ENCODE results near the gene WDR76.

Gene WDR76

DNA sequence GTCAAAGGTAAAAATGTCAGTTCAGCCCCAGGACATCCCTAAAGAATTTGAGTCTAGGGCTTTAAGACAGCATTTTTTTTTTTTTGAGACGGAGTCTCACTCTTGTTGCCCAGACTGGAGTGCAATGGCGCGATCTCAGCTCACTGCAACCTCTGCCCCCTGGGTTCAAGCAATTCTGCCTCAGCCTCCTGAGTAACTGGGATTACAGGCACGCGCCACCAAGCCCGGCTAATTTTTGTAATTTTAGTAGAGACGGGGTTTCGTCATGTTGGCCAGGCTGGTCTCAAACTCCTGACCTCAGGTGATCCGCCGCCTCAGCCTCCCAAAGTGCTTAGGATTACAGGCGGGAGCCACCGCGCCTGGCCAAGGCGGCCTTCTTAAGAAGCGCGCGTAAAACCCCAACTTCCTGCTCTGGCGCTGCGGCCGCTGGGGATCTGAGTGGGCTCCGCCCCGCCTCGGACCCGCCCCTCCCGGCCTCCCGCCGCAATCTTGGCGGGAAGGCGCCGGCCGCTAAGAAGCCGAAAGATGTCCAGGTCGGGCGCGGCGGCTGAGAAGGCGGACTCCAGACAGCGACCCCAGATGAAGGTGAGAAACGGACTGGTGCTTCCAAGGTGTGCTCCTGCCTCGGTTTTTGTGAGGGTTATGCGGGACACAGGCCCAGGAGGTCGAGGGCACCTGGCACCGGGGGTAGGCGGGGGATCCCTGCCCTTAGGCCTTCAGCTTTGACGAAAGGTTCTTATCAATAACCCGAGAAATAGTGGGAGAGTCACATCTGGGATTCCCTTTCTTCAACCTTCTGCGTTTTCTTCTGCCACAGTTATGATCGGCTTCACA, at the start of gene WDR76:
TSS of gene WDR76 (plus strand) at position 495 of the 834 bp plus-strand sequence. CDS start at position 526, 31 bp downstream.
- WGBS (ENCODE audit: insufficient coverage, insufficient read length) = no CpG with 5 or more reads among the region's 48 CpGs
- H3K9me3 ChIP-seq (ENCODE audit: control insufficient read depth, insufficient read depth, low read length) = no peaks in the 10 kb centered on the region
- peak; percentile 47 for DNase-seq (ENCODE audit: low read depth, low spot score)
- H3K36me3 ChIP-seq (ENCODE audit: control insufficient read depth, insufficient read depth, low read length) = 0 out of 2 replicates have a peak, but pooled peaks cover 2% of the 10 kb centered on the region
- H3K27me3 ChIP-seq (ENCODE audit: control insufficient read depth, insufficient read depth, low read length) = no peaks in the 10 kb centered on the region
- H3K4me3 ChIP-seq (ENCODE audit: low read length) = peak within 1 kb of the TSS; percentile 47; the same call in 1 of the 2 replicates
- H3K4me1 ChIP-seq (ENCODE audit: control insufficient read depth, insufficient read depth, low read length) = no peaks in the 10 kb centered on the region
- no peak within 1 kb of the TSS for H3K27ac ChIP-seq (ENCODE audit: low read length)

DNA sequence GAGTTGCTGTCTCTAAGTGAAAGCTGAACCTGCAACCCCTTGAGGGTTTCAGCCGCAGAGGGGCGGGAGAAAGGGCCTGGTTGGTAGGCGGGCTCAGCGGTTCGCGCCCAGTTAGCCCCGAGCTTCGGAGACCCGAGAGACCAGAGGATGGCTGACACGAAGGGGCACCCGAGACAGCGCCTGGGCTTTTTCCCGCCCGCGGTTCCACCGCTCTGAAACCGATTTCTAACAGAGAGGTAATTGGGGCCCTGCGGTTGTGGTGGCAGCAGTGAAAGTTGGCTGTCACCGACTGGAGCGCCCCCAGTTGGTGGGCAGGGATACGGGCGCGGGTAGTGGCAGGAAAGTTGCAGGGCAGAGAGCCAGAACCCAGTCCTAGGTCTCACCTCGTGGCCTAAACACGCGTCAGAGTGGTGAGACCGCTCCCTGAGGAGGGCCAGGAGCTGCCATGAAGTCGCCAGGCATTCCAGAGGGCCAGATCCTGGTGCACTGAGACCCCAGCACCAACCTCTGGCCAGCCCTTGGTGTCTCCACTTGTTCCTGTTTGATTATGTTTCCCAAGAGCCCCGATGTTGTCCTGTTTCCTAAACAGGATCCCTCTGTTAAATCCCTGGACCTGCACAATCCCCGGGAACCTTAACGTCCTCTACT, 49.4 kb upstream of the WDR76 start:
- Histone ChIP-seq H3K36me3 (ENCODE audit: control insufficient read depth, insufficient read depth, low read length) (0 out of 2 replicates have a peak, but pooled peaks cover 5% of the 10 kb centered on the region), H3K27ac (ENCODE audit: low read length) (no peak overlapping the region), H3K4me3 (ENCODE audit: low read length) (peak overlapping the region; percentile 62), H3K4me1 (ENCODE audit: control insufficient read depth, insufficient read depth, low read length) (peaks cover 4% of the 10 kb centered on the region), H3K27me3 (ENCODE audit: control insufficient read depth, insufficient read depth, low read length) (no peaks in the 10 kb centered on the region), H3K9me3 (ENCODE audit: control insufficient read depth, insufficient read depth, low read length) (no peaks in the 10 kb centered on the region)
- DNase-seq (ENCODE audit: low read depth, low spot score) = no peak
- WGBS (ENCODE audit: insufficient coverage, insufficient read length) = 100% methylated on average over 2 of the region's 31 CpGs

GRCh38 chr15:43779016-43779415, 47.8 kb upstream of the WDR76 start:
- no peaks in the 10 kb centered on the region for H3K9me3 ChIP-seq (ENCODE audit: control insufficient read depth, insufficient read depth, low read length)
- 0 out of 2 replicates have a peak, but pooled peaks cover under 1% of the 10 kb centered on the region for H3K36me3 ChIP-seq (ENCODE audit: control insufficient read depth, insufficient read depth, low read length)
- DNase-seq (ENCODE audit: low read depth, low spot score) = no peak
- no peak overlapping the region for H3K27ac ChIP-seq (ENCODE audit: low read length)
- no peaks in the 10 kb centered on the region for H3K27me3 ChIP-seq (ENCODE audit: control insufficient read depth, insufficient read depth, low read length)
- no peak overlapping the region for H3K4me3 ChIP-seq (ENCODE audit: low read length)
- no CpG with 5 or more reads among the region's 1 CpG for whole genome bisulfite sequencing (ENCODE audit: insufficient coverage, insufficient read length)
- H3K4me1 ChIP-seq (ENCODE audit: control insufficient read depth, insufficient read depth, low read length) = peaks cover 4% of the 10 kb centered on the region

GRCh38 chr15:43789409-43789808, 37.4 kb upstream of the WDR76 start:
- H3K36me3 ChIP-seq (ENCODE audit: control insufficient read depth, insufficient read depth, low read length) = peaks cover 6% of the 10 kb centered on the region
- H3K4me3 ChIP-seq (ENCODE audit: low read length) = no peak overlapping the region
- no CpG with 5 or more reads among the region's 3 CpGs for WGBS (ENCODE audit: insufficient coverage, insufficient read length)
- H3K4me1 ChIP-seq (ENCODE audit: control insufficient read depth, insufficient read depth, low read length) = peaks cover 4% of the 10 kb centered on the region; the same call in 1 of the 2 replicates
- H3K9me3 ChIP-seq (ENCODE audit: control insufficient read depth, insufficient read depth, low read length) = no peaks in the 10 kb centered on the region
- H3K27me3 ChIP-seq (ENCODE audit: control insufficient read depth, insufficient read depth, low read length) = no peaks in the 10 kb centered on the region
- no peak for DNase-seq (ENCODE audit: low read depth, low spot score)
- H3K27ac ChIP-seq (ENCODE audit: low read length) = no peak overlapping the region

DNA sequence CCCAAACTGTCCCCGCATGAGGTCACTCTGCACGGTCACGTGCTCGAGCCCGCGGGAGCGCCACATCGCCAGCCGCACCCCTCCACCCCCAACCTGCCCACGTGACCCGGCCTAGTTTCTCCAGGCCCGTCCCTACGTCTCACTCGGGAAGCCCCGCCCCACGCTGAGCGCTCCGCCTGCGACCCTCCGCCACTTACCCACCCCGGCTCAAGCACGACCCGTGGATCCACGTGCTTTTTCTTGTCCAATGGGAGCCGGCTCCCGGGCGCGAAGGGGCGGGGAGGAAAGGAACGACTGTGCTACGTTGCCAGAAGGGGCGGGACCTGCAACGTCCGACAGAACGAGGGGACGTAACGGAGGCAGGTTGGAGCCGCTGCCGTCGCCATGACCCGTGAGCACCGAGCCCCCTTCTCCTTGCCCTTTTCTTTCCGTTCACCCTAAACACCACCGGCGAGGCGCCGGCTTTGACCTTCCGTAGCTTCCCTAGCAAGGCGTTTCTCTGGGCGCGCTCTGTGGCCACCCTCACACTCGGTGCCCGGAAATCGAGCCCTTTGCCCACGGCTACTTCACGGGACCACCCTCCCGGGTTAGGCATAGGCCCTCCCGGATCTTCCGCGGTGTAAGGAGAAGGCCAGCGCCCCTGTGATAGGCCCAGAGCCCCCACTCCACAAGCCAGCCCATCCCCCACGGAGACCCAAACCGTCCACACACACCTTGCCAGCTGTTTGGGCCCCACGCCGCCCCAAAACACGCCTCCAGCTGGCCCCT, 34.6 kb upstream of the WDR76 start, which contains the start of gene SERF2:
TSS of gene SERF2 (plus strand) at position 328 of the 768 bp plus-strand sequence. CDS start at position 385, 57 bp downstream.
- peak; percentile 95 for DNase-seq (ENCODE audit: low read depth, low spot score)
- Histone ChIP-seq H3K4me3 (ENCODE audit: low read length) (peak within 1 kb of the TSS; percentile 84), H3K27me3 (ENCODE audit: control insufficient read depth, insufficient read depth, low read length) (no peaks in the 10 kb centered on the region), H3K27ac (ENCODE audit: low read length) (no peak within 1 kb of the TSS), H3K9me3 (ENCODE audit: control insufficient read depth, insufficient read depth, low read length) (no peaks in the 10 kb centered on the region), H3K4me1 (ENCODE audit: control insufficient read depth, insufficient read depth, low read length) (peaks cover 11% of the 10 kb centered on the region; the same call in 1 of the 2 replicates), H3K36me3 (ENCODE audit: control insufficient read depth, insufficient read depth, low read length) (peaks cover 17% of the 10 kb centered on the region)
- no CpG with 5 or more reads among the region's 66 CpGs for WGBS (ENCODE audit: insufficient coverage, insufficient read length)

DNA sequence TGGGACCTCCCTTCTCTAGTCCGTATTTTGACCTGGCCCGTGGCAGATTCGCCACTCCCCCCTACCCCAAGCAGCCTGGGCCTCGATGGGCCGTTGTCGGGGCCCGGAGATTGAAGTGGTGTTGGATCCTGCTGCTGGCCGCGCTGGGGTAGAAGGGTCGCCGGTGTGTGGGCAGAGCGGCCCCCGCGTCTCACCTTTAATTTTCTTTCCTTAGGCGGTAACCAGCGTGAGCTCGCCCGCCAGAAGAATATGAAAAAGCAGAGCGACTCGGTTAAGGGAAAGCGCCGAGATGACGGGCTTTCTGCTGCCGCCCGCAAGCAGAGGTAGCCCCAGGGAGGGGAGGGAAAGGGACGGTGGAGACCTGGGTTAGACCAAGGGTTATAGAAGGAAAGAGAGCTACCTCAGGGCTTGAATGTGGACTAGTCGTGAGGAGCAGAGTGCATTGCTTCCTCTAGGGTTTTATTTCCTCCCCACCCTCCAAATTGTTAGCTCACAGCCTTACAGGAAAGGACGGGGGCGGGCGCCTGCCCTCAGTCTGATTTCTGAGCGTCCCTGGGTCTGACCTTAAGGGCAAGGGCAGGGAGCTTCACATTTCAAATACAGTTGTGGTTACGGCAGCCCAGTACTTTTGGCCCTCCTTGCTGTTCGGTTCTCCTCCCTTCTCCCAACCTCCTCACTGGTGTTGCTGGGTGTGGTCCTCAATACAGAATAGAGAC, 33.9 kb upstream of the WDR76 start:
- H3K27me3 ChIP-seq (ENCODE audit: control insufficient read depth, insufficient read depth, low read length) = no peaks in the 10 kb centered on the region
- DNase-seq (ENCODE audit: low read depth, low spot score) = no peak
- no peak overlapping the region for H3K27ac ChIP-seq (ENCODE audit: low read length)
- H3K4me1 ChIP-seq (ENCODE audit: control insufficient read depth, insufficient read depth, low read length) = peaks cover 11% of the 10 kb centered on the region; the same call in 1 of the 2 replicates
- no CpG with 5 or more reads among the region's 33 CpGs for WGBS (ENCODE audit: insufficient coverage, insufficient read length)
- H3K9me3 ChIP-seq (ENCODE audit: control insufficient read depth, insufficient read depth, low read length) = no peaks in the 10 kb centered on the region
- H3K4me3 ChIP-seq (ENCODE audit: low read length) = peak overlapping the region; percentile 84
- H3K36me3 ChIP-seq (ENCODE audit: control insufficient read depth, insufficient read depth, low read length) = peaks cover 17% of the 10 kb centered on the region

DNA sequence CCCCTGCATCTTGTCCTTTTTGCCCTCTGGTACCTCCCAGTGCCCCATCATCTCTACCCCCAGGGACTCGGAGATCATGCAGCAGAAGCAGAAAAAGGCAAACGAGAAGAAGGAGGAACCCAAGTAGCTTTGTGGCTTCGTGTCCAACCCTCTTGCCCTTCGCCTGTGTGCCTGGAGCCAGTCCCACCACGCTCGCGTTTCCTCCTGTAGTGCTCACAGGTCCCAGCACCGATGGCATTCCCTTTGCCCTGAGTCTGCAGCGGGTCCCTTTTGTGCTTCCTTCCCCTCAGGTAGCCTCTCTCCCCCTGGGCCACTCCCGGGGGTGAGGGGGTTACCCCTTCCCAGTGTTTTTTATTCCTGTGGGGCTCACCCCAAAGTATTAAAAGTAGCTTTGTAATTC, 33.2 kb upstream of the WDR76 start:
- Histone ChIP-seq H3K4me1 (ENCODE audit: control insufficient read depth, insufficient read depth, low read length) (peaks cover 11% of the 10 kb centered on the region; the same call in 1 of the 2 replicates), H3K27me3 (ENCODE audit: control insufficient read depth, insufficient read depth, low read length) (no peaks in the 10 kb centered on the region), H3K36me3 (ENCODE audit: control insufficient read depth, insufficient read depth, low read length) (peaks cover 17% of the 10 kb centered on the region), H3K4me3 (ENCODE audit: low read length) (no peak overlapping the region), H3K27ac (ENCODE audit: low read length) (no peak overlapping the region), H3K9me3 (ENCODE audit: control insufficient read depth, insufficient read depth, low read length) (no peaks in the 10 kb centered on the region)
- no CpG with 5 or more reads among the region's 10 CpGs for WGBS (ENCODE audit: insufficient coverage, insufficient read length)
- no peak for DNase-seq (ENCODE audit: low read depth, low spot score)

- peaks cover 23% of the 10 kb centered on the region for H3K36me3 ChIP-seq (ENCODE audit: control insufficient read depth, insufficient read depth, low read length)
- H3K4me3 ChIP-seq (ENCODE audit: low read length) = no peak overlapping the region
- no peak overlapping the region for H3K27ac ChIP-seq (ENCODE audit: low read length)
Measured at GRCh38 chr15:43794269-43795037, 32.3 kb upstream of the WDR76 start.

DNA sequence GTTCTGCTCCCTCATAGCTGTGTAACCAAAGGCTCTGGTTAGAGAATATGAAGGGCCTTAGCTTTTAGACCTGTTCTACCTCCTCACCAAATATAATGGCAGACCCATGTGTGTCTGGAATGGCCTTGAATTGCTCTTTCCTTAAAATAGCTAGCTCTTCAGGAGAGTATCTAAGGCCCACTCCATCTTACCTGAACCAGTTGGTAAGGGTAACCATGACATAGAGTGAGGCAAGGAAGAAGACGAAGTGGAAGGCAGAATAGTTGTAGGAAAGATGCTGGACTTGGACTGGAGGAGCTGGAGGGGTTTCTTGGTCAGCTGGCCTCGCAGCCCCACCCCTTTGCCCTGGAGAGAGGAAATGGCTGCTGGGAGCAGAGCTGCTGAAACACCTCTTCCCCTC, 31.6 kb upstream of the WDR76 start:
- no peak overlapping the region for H3K4me3 ChIP-seq (ENCODE audit: low read length)
- H3K27ac ChIP-seq (ENCODE audit: low read length) = no peak overlapping the region
- peaks cover 16% of the 10 kb centered on the region; the same call in 1 of the 2 replicates for H3K4me1 ChIP-seq (ENCODE audit: control insufficient read depth, insufficient read depth, low read length)
- no peaks in the 10 kb centered on the region for H3K27me3 ChIP-seq (ENCODE audit: control insufficient read depth, insufficient read depth, low read length)
- H3K36me3 ChIP-seq (ENCODE audit: control insufficient read depth, insufficient read depth, low read length) = peaks cover 23% of the 10 kb centered on the region
- DNase-seq (ENCODE audit: low read depth, low spot score) = no peak
- no peaks in the 10 kb centered on the region for H3K9me3 ChIP-seq (ENCODE audit: control insufficient read depth, insufficient read depth, low read length)
- WGBS (ENCODE audit: insufficient coverage, insufficient read length) = no CpG with 5 or more reads among the region's 2 CpGs

More at GRCh38 chr15:43794269-43795037, 32.3 kb upstream of the WDR76 start:
- Histone ChIP-seq H3K9me3 (ENCODE audit: control insufficient read depth, insufficient read depth, low read length) (no peaks in the 10 kb centered on the region), H3K27me3 (ENCODE audit: control insufficient read depth, insufficient read depth, low read length) (no peaks in the 10 kb centered on the region), H3K4me1 (ENCODE audit: control insufficient read depth, insufficient read depth, low read length) (peaks cover 12% of the 10 kb centered on the region; the same call in 1 of the 2 replicates)
- no CpG with 5 or more reads among the region's 9 CpGs for WGBS (ENCODE audit: insufficient coverage, insufficient read length)
- DNase-seq (ENCODE audit: low read depth, low spot score) = no peak
